Measurements from ENCODE around the gene WDR59. TPM values are rescaled to one million over a fixed set of nuclear protein-coding genes. Genes with fewer than 3 reads are reported as not detected.

The WDR59 gene
- total RNA-seq, 1 donor from 2014 or later = 64.0 TPM

GRCh38 chr16:74841469-74841868 is 143.5 kb downstream of the WDR59 start:
- no peak overlapping the region for H3K9ac ChIP-seq
- no peaks in the 10 kb centered on the region for H3K36me3 ChIP-seq
- H2AFZ ChIP-seq (replicated peaks) = no peak overlapping the region
- H3K4me2 ChIP-seq = no peak overlapping the region
- H4K20me1 ChIP-seq (ENCODE audit: low read depth) = no peaks in the 10 kb centered on the region
- DNase-seq (ENCODE audit: low spot score) = no peak
- no peaks in the 10 kb centered on the region for H3K27me3 ChIP-seq
- H3K4me1 Mint-ChIP-seq = peaks cover 2% of the 10 kb centered on the region
- H3K27me3 Mint-ChIP-seq (ENCODE audit: insufficient read depth, low read depth) = peaks cover 4% of the 10 kb centered on the region
- peaks cover 8% of the 10 kb centered on the region for H3K4me1 ChIP-seq
- H3K4me3 Mint-ChIP-seq = no peak overlapping the region
- TF ChIP-seq CTCF (IDR thresholded peaks at IDR 0.05) = no peak
- TF ChIP-seq EZH2 (IDR thresholded peaks at IDR 0.05) = no peak
- no peak for TF ChIP-seq EZH2phosphoT487 (IDR thresholded peaks at IDR 0.05)
- H3K27ac Mint-ChIP-seq = no peak overlapping the region
- H3K4me3 ChIP-seq = no peak overlapping the region
- H3K9me3 ChIP-seq (ENCODE audit: low read depth) = no peaks in the 10 kb centered on the region
- no peaks in the 10 kb centered on the region for H3K9me3 Mint-ChIP-seq
- no peaks in the 10 kb centered on the region for H3K79me2 ChIP-seq (ENCODE audit: low read depth)
- H3K36me3 Mint-ChIP-seq = no peaks in the 10 kb centered on the region
- no peak overlapping the region for H3K27ac ChIP-seq
- H3F3A ChIP-seq (ENCODE audit: low read depth) = no peaks in the 10 kb centered on the region

DNA sequence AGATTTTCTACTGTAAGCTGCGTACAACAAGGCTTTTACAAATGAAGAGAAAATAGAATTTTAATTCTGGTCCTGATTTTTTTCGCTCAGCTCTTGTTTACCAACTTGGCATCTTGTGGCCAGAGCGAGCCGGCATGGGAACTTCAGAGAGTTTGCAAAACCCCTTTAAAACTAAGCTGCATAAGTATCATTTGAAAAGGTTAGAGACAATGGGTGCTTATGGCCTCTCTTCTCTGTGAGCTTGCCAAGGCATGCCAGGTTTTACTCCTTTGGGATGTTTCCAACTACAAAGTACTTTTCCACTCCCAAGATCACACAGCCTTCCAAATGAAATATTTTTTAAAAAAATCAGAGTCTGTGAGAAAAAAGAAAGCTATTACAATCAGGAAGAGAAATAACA is 147.9 kb downstream of the WDR59 start:
- peaks cover 3% of the 10 kb centered on the region for H3K27me3 Mint-ChIP-seq (ENCODE audit: insufficient read depth, low read depth)
- Histone ChIP-seq H3K4me3 (no peak overlapping the region), H4K20me1 (ENCODE audit: low read depth) (no peaks in the 10 kb centered on the region), H3K79me2 (ENCODE audit: low read depth) (no peaks in the 10 kb centered on the region), H3K9ac (no peak overlapping the region), H3K27me3 (no peaks in the 10 kb centered on the region), H2AFZ (replicated peaks) (peak overlapping the region; percentile 29), H3K27ac (no peak overlapping the region), H3F3A (ENCODE audit: low read depth) (no peaks in the 10 kb centered on the region), H3K4me2 (peak overlapping the region; percentile 21), H3K9me3 (ENCODE audit: low read depth) (no peaks in the 10 kb centered on the region), H3K36me3 (no peaks in the 10 kb centered on the region), H3K4me1 (peaks cover 8% of the 10 kb centered on the region)
- H3K4me3 Mint-ChIP-seq = no peak overlapping the region
- H3K9me3 Mint-ChIP-seq = no peaks in the 10 kb centered on the region
- no peaks in the 10 kb centered on the region for H3K36me3 Mint-ChIP-seq
- H3K27ac Mint-ChIP-seq = no peak overlapping the region
- no peaks in the 10 kb centered on the region for H3K4me1 Mint-ChIP-seq
- TF ChIP-seq CTCF (IDR thresholded peaks at IDR 0.05) = no peak
- no peak for TF ChIP-seq EZH2phosphoT487 (IDR thresholded peaks at IDR 0.05)
- TF ChIP-seq EZH2 (IDR thresholded peaks at IDR 0.05) = no peak
- no peak for DNase-seq (ENCODE audit: low spot score)

DNA sequence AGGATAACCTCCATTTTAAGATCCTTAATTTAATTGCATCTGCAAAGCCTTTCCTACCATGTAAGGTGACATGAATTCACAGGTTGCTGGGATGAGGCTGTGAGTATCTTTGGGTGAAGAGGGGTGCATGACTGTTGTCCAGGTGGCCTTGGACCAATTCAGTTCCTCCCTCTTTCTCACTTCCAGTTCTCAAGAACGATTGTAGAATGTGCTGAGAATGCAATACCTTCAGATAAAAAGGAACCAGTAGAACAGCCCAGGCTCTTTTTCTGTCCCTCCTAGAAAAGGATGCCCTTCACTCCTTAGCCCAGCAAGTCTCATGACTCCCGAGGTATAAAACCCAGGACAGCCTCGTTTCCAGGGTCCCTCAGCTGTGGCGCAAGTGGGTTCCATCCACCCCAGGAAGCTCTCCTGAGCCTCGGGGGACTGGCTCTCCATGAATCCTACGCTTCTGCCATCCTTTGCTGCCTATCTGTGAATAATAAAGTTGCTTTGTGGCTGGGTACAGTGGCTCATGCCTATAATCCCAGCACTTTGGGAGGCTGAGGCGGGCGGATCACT is 148.7 kb downstream of the WDR59 start:
- no peaks in the 10 kb centered on the region for H3K27me3 ChIP-seq
- H3K36me3 Mint-ChIP-seq = no peaks in the 10 kb centered on the region
- H2AFZ ChIP-seq (replicated peaks) = no peak overlapping the region
- no peak overlapping the region for H3K4me3 ChIP-seq
- no peak overlapping the region for H3K4me3 Mint-ChIP-seq
- no peak for TF ChIP-seq EZH2phosphoT487 (IDR thresholded peaks at IDR 0.05)
- TF ChIP-seq EZH2 (IDR thresholded peaks at IDR 0.05) = no peak
- no peak for TF ChIP-seq CTCF (IDR thresholded peaks at IDR 0.05)
- no peaks in the 10 kb centered on the region for H3K79me2 ChIP-seq (ENCODE audit: low read depth)
- H4K20me1 ChIP-seq (ENCODE audit: low read depth) = no peaks in the 10 kb centered on the region
- H3F3A ChIP-seq (ENCODE audit: low read depth) = no peaks in the 10 kb centered on the region
- no peak overlapping the region for H3K27ac Mint-ChIP-seq
- no peak overlapping the region for H3K9ac ChIP-seq
- no peaks in the 10 kb centered on the region for H3K36me3 ChIP-seq
- H3K9me3 ChIP-seq (ENCODE audit: low read depth) = no peaks in the 10 kb centered on the region
- H3K9me3 Mint-ChIP-seq = no peaks in the 10 kb centered on the region
- peaks cover 8% of the 10 kb centered on the region for H3K4me1 ChIP-seq
- H3K27me3 Mint-ChIP-seq (ENCODE audit: insufficient read depth, low read depth) = peaks cover 5% of the 10 kb centered on the region
- no peak overlapping the region for H3K4me2 ChIP-seq
- peaks cover 3% of the 10 kb centered on the region for H3K4me1 Mint-ChIP-seq
- no peak overlapping the region for H3K27ac ChIP-seq
- DNase-seq (ENCODE audit: low spot score) = no peak

All from neural progenitor cell (in vitro differentiated cells).